ENCODE data around the gene UMOD.

GRCh38 chr16:20289571-20289970 lies 62.9 kb downstream of the UMOD start:
- no peak for TF ChIP-seq GATA2 (IDR thresholded peaks at IDR 0.05; ENCODE audit: low read depth, low read length)
- no peak for TF ChIP-seq GATA3 (IDR thresholded peaks at IDR 0.05; ENCODE audit: low read depth, low read length)

Data from SH-SY5Y (cell line).